ENCODE results near the gene GIPC2.
"Not testable (repeated sequence)": the region's sequence is repeated elsewhere in the genome, so short reads cannot be mapped to it uniquely, and the experiment has no call there.

GIPC2 gene, protein sequence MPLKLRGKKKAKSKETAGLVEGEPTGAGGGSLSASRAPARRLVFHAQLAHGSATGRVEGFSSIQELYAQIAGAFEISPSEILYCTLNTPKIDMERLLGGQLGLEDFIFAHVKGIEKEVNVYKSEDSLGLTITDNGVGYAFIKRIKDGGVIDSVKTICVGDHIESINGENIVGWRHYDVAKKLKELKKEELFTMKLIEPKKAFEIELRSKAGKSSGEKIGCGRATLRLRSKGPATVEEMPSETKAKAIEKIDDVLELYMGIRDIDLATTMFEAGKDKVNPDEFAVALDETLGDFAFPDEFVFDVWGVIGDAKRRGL

DNA sequence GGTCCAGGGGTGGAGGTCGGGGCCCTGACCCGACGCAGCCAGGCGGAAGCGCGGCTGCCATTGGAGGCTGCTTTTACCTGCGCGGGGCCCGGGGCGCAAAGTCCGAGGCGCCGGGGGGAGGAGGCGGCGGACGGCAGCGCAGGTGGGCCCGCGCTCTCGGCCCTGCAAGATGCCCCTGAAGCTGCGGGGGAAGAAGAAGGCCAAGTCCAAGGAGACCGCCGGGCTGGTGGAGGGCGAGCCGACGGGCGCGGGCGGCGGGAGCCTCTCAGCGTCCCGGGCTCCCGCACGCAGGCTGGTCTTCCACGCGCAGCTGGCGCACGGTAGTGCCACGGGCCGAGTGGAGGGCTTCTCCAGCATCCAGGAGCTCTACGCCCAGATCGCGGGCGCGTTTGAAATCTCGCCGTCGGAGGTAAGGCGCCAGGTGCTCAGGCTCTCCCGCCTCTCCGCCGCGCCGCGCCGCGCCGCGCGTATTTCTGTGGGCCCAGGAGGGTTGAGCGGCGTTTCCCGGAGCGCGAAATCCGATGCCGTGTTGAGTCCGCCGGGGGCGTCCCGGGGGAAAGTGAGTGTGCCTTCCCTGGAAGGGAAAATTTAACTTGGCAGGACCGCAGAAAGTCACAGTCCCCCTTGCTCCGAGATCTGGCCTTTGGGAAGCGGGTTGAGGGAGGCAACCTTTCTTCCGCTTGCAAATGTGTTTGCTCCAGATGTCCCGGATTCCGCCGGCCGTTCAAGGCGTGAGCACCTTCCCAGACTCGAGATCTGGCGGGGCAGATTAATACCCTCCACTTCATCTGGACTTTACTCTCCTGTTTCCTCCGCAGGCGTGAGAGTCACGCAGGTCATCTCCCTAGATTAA lies at the start of gene GIPC2:
GIPC2 (plus strand) TSS at position 41 of the 853 bp plus-strand sequence; CDS start at position 170, 129 bp downstream.
- no peak for DNase-seq (ENCODE audit: low read depth, low spot score)

DNA sequence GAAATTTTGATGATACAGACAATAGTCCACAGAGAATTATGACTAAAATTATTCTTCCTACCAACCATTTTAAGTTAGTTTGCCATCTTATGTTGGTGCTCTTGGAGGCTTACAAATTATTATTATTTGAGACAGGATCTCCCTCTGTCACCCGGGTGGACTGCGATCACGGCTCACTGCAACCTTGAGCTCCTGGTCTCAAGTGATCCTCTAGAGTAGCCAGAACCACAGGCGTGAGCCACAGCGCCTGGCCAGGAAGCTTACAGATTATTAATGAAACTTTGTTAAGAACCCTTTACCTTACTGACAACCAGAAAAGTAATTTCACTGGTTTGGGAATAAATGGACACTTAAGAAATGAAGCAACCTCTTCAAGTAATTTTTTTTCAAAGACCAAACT lies 49.0 kb upstream of the GIPC2 start:
- DNase-seq (ENCODE audit: low read depth, low spot score) = no peak

DNA sequence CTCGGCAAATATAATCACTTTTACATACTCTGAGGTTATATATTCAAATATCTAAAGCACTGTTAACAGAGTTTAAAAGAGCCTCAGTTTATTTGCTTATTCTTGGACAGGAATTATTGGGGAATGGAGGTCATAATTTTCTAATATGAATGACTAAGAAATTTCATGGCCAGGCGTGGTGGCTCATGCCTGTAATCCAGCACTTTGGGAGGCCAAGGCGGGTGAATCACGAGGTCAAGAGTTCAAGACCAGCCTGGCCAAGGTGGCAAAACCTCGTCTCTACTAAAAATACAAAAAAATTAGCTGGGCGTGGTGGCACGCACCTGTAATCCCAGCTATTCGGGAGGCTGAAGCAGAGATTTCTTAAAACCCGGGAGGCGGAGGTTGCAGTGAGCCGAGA lies 45.2 kb upstream of the GIPC2 start:
- not testable (repeated sequence) for DNase-seq (ENCODE audit: low read depth, low spot score)

GRCh38 chr1:78003070-78003746 lies 42.6 kb upstream of the GIPC2 start:
- no peak for DNase-seq (ENCODE audit: low read depth, low spot score)

GRCh38 chr1:78003882-78004718 lies 41.7 kb upstream of the GIPC2 start:
- DNase-seq (ENCODE audit: low read depth, low spot score) = peak; percentile 47

GRCh38 chr1:78004719-78005447 lies 40.9 kb upstream of the GIPC2 start, which contains the start of gene DNAJB4:
TSS of gene DNAJB4 (plus strand) at chr1:78004939. CDS start at chr1:78005111, 172 bp downstream.
- peak; percentile 94 for DNase-seq (ENCODE audit: low read depth, low spot score)

DNA sequence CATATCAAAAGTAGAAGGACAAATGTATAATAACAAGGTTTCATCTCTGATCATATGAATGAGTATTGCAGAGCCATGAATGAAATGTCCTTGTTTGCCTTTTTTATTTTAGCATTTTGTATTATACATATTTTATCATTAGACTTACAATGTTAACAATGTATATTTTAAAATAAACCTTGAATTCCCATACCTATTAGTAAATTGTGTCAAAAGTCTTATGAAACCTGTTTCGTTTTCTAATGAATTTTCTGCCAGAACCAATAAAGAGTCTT lies 40.4 kb upstream of the GIPC2 start:
- DNase-seq (ENCODE audit: low read depth, low spot score) = no peak

- DNase-seq (ENCODE audit: low read depth, low spot score) = peak; percentile 68
Observed at GRCh38 chr1:78005755-78006154, 40.0 kb upstream of the GIPC2 start.

GRCh38 chr1:78006521-78006920 lies 39.2 kb upstream of the GIPC2 start:
- no peak for DNase-seq (ENCODE audit: low read depth, low spot score)

DNA sequence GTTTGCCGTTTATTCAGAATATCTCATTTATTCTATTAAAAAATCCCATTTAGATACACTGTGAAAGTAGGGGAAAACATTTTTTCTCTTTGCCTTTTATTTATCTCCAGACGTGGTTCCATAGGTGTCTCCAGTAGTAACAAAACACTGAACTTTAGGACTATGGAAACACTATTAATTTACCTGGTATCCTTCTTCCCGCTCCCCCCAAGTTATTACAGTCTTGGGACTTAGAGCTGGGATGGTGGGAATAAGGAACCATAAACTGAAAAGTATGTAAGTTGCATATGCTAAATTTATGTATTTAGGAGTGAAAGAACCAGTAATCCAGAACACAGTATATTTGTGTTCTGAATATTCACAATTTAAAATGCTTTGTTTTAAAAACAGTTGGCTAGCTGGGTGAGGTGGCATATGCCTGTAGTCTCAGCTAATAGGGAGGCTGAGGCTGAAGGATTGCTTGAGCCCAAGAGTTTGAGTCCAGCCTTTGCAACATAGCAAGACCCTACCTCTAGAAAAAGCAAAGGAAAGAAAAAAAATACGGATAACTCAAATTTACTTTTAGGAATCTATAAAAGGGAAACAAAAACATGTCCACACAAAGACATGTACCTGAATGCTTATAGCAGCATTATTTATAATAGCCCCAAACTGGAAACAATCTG lies 38.0 kb upstream of the GIPC2 start:
- DNase-seq (ENCODE audit: low read depth, low spot score) = no peak

DNA sequence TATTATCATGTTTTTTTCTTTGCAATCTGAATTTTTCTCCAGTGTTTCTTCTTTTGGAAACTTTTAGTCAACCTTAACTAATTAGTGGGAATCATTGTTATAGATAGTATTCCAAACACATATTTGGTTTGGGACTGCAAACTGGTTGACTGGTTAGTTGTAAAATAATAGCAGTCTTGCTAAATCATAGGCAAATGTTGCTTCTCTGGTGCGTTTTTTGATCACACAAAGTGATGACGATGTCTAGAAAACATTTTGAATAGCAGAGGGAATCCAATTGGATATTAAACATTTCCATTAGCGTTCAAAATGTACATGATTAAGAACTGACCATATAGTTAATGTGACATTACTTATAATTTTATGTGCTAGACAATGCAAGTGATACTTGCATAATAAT lies 36.5 kb upstream of the GIPC2 start:
- no peak for DNase-seq (ENCODE audit: low read depth, low spot score)

- no peak for DNase-seq (ENCODE audit: low read depth, low spot score)
Observed at GRCh38 chr1:78009836-78010235, 35.9 kb upstream of the GIPC2 start.

DNA sequence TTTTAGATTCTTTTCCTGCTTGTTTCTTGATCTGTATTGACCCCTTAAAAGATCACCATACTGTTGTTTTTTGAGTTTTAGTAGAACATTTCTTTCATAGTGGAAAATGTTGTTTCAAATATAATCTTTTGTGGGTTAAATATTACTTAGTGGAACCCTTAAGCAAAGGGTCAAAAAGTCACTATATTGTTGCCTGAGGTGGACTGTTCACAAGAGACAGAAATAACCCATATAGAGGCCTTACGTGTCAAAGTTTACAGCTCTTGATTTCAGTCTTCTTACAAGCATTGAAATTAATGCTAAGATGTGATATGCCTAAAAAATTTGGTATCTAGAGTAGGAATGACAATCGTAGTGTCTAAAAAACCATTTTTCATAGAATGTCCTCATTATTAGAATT lies 34.7 kb upstream of the GIPC2 start:
- no peak for DNase-seq (ENCODE audit: low read depth, low spot score)

DNA sequence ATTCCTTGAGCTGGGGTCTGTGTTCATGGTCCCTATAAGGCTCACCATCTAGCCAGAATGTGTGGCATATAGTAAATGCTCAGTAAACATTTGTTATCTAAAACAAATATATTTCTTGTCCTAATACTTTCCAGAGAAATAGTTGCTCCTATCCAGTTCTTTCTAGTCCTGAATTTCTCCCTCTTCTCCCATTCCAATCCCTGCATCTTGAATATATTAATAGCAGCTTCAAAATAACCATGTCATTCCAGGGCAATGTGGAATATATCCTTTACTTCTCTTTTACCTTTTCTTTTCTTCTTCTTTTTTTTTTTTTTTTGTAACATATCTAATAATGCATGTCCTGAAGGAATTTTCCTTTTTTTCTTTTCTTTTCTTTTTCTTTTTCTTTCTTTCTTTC lies 30.6 kb upstream of the GIPC2 start:
- no peak for DNase-seq (ENCODE audit: low read depth, low spot score)

- DNase-seq (ENCODE audit: low read depth, low spot score) = no peak
Observed at GRCh38 chr1:78019024-78019423, 26.7 kb upstream of the GIPC2 start.

DNA sequence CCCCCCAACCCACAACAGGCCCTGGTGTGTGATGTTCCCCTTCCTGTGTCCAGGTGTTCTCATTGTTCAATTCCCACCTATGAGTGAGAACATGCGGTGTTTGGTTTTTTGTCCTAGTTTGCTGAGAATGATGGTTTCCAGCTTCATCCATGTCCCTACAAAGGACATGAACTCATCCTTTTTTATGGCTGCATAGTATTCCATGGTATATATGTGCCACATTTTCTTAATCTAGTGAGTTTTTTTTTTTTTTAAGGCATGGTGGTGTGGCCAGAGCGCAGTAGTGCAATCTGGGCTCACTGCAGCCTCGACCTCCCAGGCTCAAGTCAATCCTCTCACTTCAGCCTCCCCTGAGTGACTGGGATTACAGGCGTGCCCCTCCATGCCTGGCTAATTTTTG lies 24.6 kb upstream of the GIPC2 start:
- DNase-seq (ENCODE audit: low read depth, low spot score) = not testable (repeated sequence)

DNA sequence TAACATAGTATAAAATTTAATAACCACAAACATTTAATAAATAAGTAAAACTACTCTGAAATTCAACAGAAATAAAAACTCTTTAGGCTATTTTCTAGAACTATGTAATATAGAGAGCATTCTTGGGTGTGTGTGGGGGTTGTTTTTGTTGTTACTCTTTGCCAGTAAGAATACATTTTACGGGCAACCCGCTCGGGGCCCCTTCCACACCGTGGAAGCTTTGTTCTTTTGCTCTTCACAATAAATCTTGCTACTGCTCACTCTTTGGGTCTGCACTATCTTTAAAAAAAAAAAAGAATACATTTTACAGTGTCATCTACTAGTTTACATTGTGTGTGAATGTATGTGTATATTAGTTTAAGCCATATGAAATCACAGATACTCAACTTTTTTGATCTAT lies 16.0 kb upstream of the GIPC2 start:
- DNase-seq (ENCODE audit: low read depth, low spot score) = no peak

GRCh38 chr1:78032996-78033796 lies 12.6 kb upstream of the GIPC2 start:
- no peak for DNase-seq (ENCODE audit: low read depth, low spot score)

GRCh38 chr1:78033797-78034172 lies 12.0 kb upstream of the GIPC2 start:
- DNase-seq (ENCODE audit: low read depth, low spot score) = no peak

- DNase-seq (ENCODE audit: low read depth, low spot score) = no peak
Observed at GRCh38 chr1:78035121-78035520, 10.6 kb upstream of the GIPC2 start.

Measured in smooth muscle cell of the brain vasculature (primary cell).